ENCODE measurements around the gene RXFP2.

Gene RXFP2

GRCh38 chr13:31826521-31826920 lies 87.2 kb downstream of the RXFP2 start:
- no peak for DNase-seq (ENCODE audit: low read depth)
- H3K4me3 ChIP-seq (ENCODE audit: low read depth, low read length): no peak overlapping the region
- TF ChIP-seq MAX (IDR thresholded peaks at IDR 0.05; ENCODE audit: low read depth, low read length): no peak
- TF ChIP-seq MYC (IDR thresholded peaks at IDR 0.05; ENCODE audit: low read depth, low read length): no peak
- TF ChIP-seq POLR2A (IDR thresholded peaks at IDR 0.05; ENCODE audit: extremely low read depth, insufficient read length): no peak

- TF ChIP-seq POLR2A (IDR thresholded peaks at IDR 0.05; ENCODE audit: extremely low read depth, insufficient read length) (no peak), MAX (IDR thresholded peaks at IDR 0.05; ENCODE audit: low read depth, low read length) (no peak), CTCF (IDR thresholded peaks at IDR 0.05; ENCODE audit: low read depth, low read length) (no peak), MYC (IDR thresholded peaks at IDR 0.05; ENCODE audit: low read depth, low read length) (no peak)
- no peak for DNase-seq (ENCODE audit: low read depth)
- no peak overlapping the region for H3K4me3 ChIP-seq (ENCODE audit: low read depth, low read length)
Observed at GRCh38 chr13:31827707-31828106, 88.4 kb downstream of the RXFP2 start.

GRCh38 chr13:31835932-31836331 lies 96.6 kb downstream of the RXFP2 start:
- H3K4me3 ChIP-seq (ENCODE audit: low read depth, low read length): no peak overlapping the region
- TF ChIP-seq CTCF (IDR thresholded peaks at IDR 0.05; ENCODE audit: low read depth, low read length): no peak
- no peak for TF ChIP-seq MYC (IDR thresholded peaks at IDR 0.05; ENCODE audit: low read depth, low read length)
- no peak for TF ChIP-seq MAX (IDR thresholded peaks at IDR 0.05; ENCODE audit: low read depth, low read length)
- no peak for TF ChIP-seq POLR2A (IDR thresholded peaks at IDR 0.05; ENCODE audit: extremely low read depth, insufficient read length)
- no peak for DNase-seq (ENCODE audit: low read depth)

GRCh38 chr13:31843044-31843443 lies 103.7 kb downstream of the RXFP2 start:
- no peak for DNase-seq (ENCODE audit: low read depth)
- H3K4me3 ChIP-seq (ENCODE audit: low read depth, low read length): no peak overlapping the region
- TF ChIP-seq POLR2A (IDR thresholded peaks at IDR 0.05; ENCODE audit: extremely low read depth, insufficient read length) (no peak), MYC (IDR thresholded peaks at IDR 0.05; ENCODE audit: low read depth, low read length) (no peak), CTCF (IDR thresholded peaks at IDR 0.05; ENCODE audit: low read depth, low read length) (no peak), MAX (IDR thresholded peaks at IDR 0.05; ENCODE audit: low read depth, low read length) (no peak)

GRCh38 chr13:31846182-31846938 lies 107.0 kb downstream of the RXFP2 start:
- TF ChIP-seq CTCF (IDR thresholded peaks at IDR 0.05; ENCODE audit: low read depth, low read length): no peak
- no peak for TF ChIP-seq POLR2A (IDR thresholded peaks at IDR 0.05; ENCODE audit: extremely low read depth, insufficient read length)
- peak; percentile 13; the same call in 1 of the 2 replicates for TF ChIP-seq MYC (IDR thresholded peaks at IDR 0.05; ENCODE audit: low read depth, low read length)
- peak; percentile 16; the same call in 1 of the 2 replicates for TF ChIP-seq MAX (IDR thresholded peaks at IDR 0.05; ENCODE audit: low read depth, low read length)
- DNase-seq (ENCODE audit: low read depth): peak; percentile 94
- H3K4me3 ChIP-seq (ENCODE audit: low read depth, low read length): peak overlapping the region; percentile 53

GRCh38 chr13:31846961-31847752 lies 107.8 kb downstream of the RXFP2 start:
- peak overlapping the region; percentile 40 for H3K4me3 ChIP-seq (ENCODE audit: low read depth, low read length)
- no peak for TF ChIP-seq MAX (IDR thresholded peaks at IDR 0.05; ENCODE audit: low read depth, low read length)
- TF ChIP-seq POLR2A (IDR thresholded peaks at IDR 0.05; ENCODE audit: extremely low read depth, insufficient read length): no peak
- TF ChIP-seq CTCF (IDR thresholded peaks at IDR 0.05; ENCODE audit: low read depth, low read length): no peak
- no peak for TF ChIP-seq MYC (IDR thresholded peaks at IDR 0.05; ENCODE audit: low read depth, low read length)
- DNase-seq (ENCODE audit: low read depth): no peak
